Measurements from ENCODE around the gene GAS1. TPM values are rescaled to one million over a fixed set of nuclear protein-coding genes. Genes with fewer than 3 reads are reported as not detected.

The GAS1 gene
- total and polyA plus RNA-seq, 2 of the 8 experiments (the other 6 are each of a cell fraction or from before 2014, with no cell fraction given) = 2.8 to 5.7 TPM

- ChIA-PET POLR2A (ENCODE audit: partially characterized antibody) (no interaction called here), CTCF (ENCODE audit: partially characterized antibody) (interaction anchor here (0.6 to 1.2 kb wide), 2 partner anchors 17 to 293 kb away, joined by 3 read pairs; no protein-coding TSS in a partner anchor)
- Histone ChIP-seq H4K20me1 (replicated peaks in 1 of 2; ENCODE audit: control insufficient read depth in 1 of 2, insufficient read depth in 2 of 2, low read length in 2 of 2) (no peaks in the 10 kb centered on the region), H3K4me2 (ENCODE audit: insufficient read depth in 1 of 2, low read depth in 2 of 2, low read length in 2 of 2) (no peak overlapping the region), H3K27ac (ENCODE audit: low read depth, low read length) (no peak overlapping the region), H4K5ac (ENCODE audit: insufficient read length, low read depth, low read length) (no peak overlapping the region), H4K91ac (replicated peaks; ENCODE audit: insufficient read length, low read length) (no peak overlapping the region), H3K79me1 (ENCODE audit: low read depth, low read length) (no peaks in the 10 kb centered on the region), H2BK15ac (ENCODE audit: low read length) (no peak overlapping the region), H3K36me3 (ENCODE audit: control insufficient read depth in 2 of 4, insufficient read depth in 4 of 4, low read length in 3 of 4) (no peaks in the 10 kb centered on the region; a peak in 1 of 8 replicates), H3K79me2 (ENCODE audit: control insufficient read depth in 1 of 2, insufficient read depth in 2 of 2, low read length in 2 of 2) (no peaks in the 10 kb centered on the region), H3K4ac (replicated peaks; ENCODE audit: insufficient read length, low read depth, low read length) (no peak overlapping the region), H2BK12ac (ENCODE audit: low read depth, low read length) (no peak overlapping the region), H3K23me2 (ENCODE audit: low read depth, low read length) (no peaks in the 10 kb centered on the region), H3K9me3 (ENCODE audit: insufficient read depth in 2 of 2, low read depth in 1 of 2, low read length in 1 of 2) (no peaks in the 10 kb centered on the region), H3K9ac (replicated peaks in 1 of 4; ENCODE audit: extremely low read depth in 1 of 4, low read depth in 3 of 4, low read length in 3 of 4) (no peak overlapping the region), H2AFZ (ENCODE audit: low read length) (no peak overlapping the region), H3K23ac (ENCODE audit: insufficient read length) (no peak overlapping the region), H3K56ac (replicated peaks; ENCODE audit: insufficient read length, low read depth, low read length) (no peak overlapping the region), H2AK5ac (ENCODE audit: low read depth, low read length) (no peak overlapping the region), H3K4me1 (replicated peaks in 1 of 4; ENCODE audit: control insufficient read depth in 3 of 4, insufficient read depth in 4 of 4, low read length in 3 of 4) (no peaks in the 10 kb centered on the region), H2BK5ac (ENCODE audit: low read depth, low read length) (no peak overlapping the region), H3K18ac (ENCODE audit: extremely low read depth, low read length) (no peak overlapping the region), H3K27me3 (replicated peaks in 1 of 4; ENCODE audit: control insufficient read depth in 3 of 4, extremely low read depth in 1 of 4, insufficient read depth in 3 of 4, low read length in 3 of 4) (no peaks in the 10 kb centered on the region), H2BK120ac (replicated peaks; ENCODE audit: low read depth, low read length) (no peak overlapping the region), H4K8ac (ENCODE audit: extremely low read depth, insufficient read depth, low read length) (no peak overlapping the region), H3K14ac (ENCODE audit: insufficient read length) (no peak overlapping the region), H3K4me3 (ENCODE audit: extremely low read depth in 1 of 4, insufficient read depth in 2 of 4, low read depth in 3 of 4, low read length in 4 of 4) (no peak overlapping the region), H2BK20ac (ENCODE audit: low read length) (no peak overlapping the region)
- DNase-seq (ENCODE audit: low read depth in 1 of 2, low spot score in 2 of 2) = no peak
- WGBS, 2 experiments (ENCODE audit: extremely low coverage in 1 of 2, insufficient coverage in 1 of 2, insufficient read length in 1 of 2, insufficient replicate concordance in 2 of 2, low coverage in 1 of 2, low lambda C conversion rate in 2 of 2, missing lambda C conversion rate in 1 of 2) = 85 to 100% methylated on average over 2 to 3 of the region's 5 CpGs
- no peak for FAIRE-seq
- TF ChIP-seq TAF1 (IDR thresholded peaks at IDR 0.05; ENCODE audit: low read depth, low read length) (no peak), CEBPB (IDR thresholded peaks at IDR 0.05; ENCODE audit: low read depth, low read length) (no peak), EZH2 (IDR thresholded peaks at IDR 0.05; ENCODE audit: low read depth, low read length, severe bottlenecking) (no peak), HDAC2 (IDR thresholded peaks at IDR 0.05; ENCODE audit: borderline replicate concordance in 1 of 2, low read depth in 2 of 2, low read length in 2 of 2) (no peak), FOSL1 (IDR thresholded peaks at IDR 0.05; ENCODE audit: insufficient read depth, low read depth, low read length) (no peak)
These were observed 23.1 kb downstream of the GAS1 start for GRCh38 chr9:86924206-86924605.
